Suppressor macrophage treated with lipopolysaccharide for 4 hours (primary cell): ENCODE measurements around the gene PCGF5.
"Not testable (repeated sequence)": the region's sequence is repeated elsewhere in the genome, so short reads cannot be mapped to it uniquely, and the experiment has no call there.

Experiments used
- DNase-seq: peaks from one replicate; pipeline ENCODE4 v3.0.0-alpha.2; 2020

The PCGF5 gene

GRCh38 chr10:91220194-91220953 is at the start of gene PCGF5:
TSS of gene PCGF5 (plus strand) at chr10:91220663. CDS start at chr10:91222872, 2,209 bp downstream.
- DNase-seq: peak; percentile 98

GRCh38 chr10:91171485-91171884 is 49.0 kb upstream of the PCGF5 start:
- no peak for DNase-seq

- no peak for DNase-seq
Observed at GRCh38 chr10:91172348-91172747, 48.1 kb upstream of the PCGF5 start.

GRCh38 chr10:91185239-91185875 is 35.1 kb upstream of the PCGF5 start:
- DNase-seq: no peak

- no peak for DNase-seq
Observed at GRCh38 chr10:91187156-91187555, 33.3 kb upstream of the PCGF5 start.

GRCh38 chr10:91188010-91188409 is 32.5 kb upstream of the PCGF5 start:
- DNase-seq: not testable (repeated sequence)

- no peak for DNase-seq
Observed at GRCh38 chr10:91188889-91189288, 31.6 kb upstream of the PCGF5 start.

- DNase-seq: no peak
Observed at GRCh38 chr10:91190388-91190870, 30.0 kb upstream of the PCGF5 start.

GRCh38 chr10:91190876-91191583 is 29.4 kb upstream of the PCGF5 start:
- peak; percentile 46 for DNase-seq

DNA sequence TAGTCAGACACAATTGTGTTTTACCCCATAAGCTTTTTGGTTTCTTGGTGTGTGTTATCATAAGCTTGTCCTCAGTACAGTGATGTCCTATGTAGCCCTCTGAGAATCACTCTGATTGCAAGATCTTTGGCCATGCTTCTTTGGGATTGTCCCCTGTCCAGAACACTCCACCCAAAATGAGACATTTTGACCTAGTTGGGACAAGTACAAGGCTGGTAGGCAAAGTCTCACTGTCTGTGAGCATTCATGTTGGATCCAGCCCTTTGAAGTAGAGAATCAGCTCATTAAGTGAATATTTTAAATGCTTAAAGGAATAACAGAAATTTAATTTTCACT is 28.9 kb upstream of the PCGF5 start:
- DNase-seq: no peak

DNA sequence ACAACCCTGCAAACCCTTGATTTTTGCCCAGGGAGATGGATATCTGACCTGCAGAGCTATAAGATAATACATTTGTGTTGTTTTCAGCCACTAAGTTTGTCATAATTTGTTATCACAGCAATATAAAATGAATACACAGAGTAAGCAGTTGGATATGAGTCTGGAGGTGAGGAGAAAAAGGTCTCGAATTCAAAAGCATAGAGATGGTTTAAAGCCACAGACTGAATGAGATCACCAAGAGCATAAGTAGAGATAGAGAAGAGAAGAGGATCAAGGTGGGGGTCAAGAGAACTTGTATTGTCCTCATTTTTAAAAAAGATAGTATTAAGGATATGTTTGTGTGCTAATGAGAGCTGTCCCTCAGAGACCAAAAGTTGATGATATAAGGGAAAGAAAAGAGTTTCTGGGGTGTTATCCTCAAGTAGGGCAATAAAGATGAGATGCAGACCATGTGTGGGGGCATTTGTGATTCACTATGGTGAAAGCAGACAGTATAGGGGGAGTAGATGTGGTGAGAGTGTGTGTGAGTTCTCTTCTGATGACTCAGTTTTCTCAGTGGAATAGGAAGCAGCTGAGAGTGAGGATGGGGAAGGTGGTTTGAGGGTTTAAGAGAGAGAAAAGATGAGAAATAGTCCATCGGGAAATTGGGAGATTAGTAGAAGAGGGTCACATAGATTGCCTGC is 25.8 kb upstream of the PCGF5 start:
- no peak for DNase-seq

GRCh38 chr10:91196268-91197048 is 24.0 kb upstream of the PCGF5 start:
- no peak for DNase-seq

DNA sequence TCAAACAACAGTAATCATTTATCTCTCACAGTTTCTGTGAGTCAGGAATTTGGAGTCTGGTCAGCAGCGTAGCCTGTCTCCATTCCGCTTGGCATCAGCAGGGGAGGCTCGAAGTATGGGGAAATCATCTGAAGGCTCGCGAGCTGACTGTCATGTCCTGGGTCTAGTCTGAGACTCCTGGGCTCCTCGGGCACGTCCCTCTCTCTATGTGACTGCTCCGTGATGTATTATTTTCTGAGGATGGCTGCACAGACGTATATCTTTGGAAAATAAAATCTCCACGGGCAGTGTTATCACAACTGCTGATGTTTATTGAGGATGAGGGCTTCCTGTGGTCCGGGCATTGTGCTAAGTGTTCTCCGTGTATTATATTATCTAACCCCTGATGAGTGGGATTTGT is 23.3 kb upstream of the PCGF5 start:
- DNase-seq: no peak

DNA sequence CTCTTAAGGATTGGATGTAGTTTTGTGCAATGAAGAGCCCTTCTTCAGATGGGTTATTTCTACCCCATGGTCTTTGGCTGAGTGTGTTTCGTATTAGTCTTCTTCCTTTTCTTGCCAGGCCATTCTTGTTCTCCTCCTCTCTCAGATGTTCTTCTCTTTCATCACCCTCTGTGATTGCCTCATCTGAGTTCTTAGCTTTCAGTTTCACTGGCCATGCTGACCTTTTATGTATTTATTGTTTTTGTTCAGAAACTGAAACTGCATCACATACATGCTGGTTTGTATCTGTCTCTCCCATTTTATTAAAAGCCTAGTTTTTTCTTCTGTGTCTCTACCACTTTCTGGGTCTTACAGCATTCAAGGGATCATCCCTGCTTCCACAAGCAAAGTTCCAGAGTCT is 21.7 kb upstream of the PCGF5 start:
- DNase-seq: peak; percentile 91

DNA sequence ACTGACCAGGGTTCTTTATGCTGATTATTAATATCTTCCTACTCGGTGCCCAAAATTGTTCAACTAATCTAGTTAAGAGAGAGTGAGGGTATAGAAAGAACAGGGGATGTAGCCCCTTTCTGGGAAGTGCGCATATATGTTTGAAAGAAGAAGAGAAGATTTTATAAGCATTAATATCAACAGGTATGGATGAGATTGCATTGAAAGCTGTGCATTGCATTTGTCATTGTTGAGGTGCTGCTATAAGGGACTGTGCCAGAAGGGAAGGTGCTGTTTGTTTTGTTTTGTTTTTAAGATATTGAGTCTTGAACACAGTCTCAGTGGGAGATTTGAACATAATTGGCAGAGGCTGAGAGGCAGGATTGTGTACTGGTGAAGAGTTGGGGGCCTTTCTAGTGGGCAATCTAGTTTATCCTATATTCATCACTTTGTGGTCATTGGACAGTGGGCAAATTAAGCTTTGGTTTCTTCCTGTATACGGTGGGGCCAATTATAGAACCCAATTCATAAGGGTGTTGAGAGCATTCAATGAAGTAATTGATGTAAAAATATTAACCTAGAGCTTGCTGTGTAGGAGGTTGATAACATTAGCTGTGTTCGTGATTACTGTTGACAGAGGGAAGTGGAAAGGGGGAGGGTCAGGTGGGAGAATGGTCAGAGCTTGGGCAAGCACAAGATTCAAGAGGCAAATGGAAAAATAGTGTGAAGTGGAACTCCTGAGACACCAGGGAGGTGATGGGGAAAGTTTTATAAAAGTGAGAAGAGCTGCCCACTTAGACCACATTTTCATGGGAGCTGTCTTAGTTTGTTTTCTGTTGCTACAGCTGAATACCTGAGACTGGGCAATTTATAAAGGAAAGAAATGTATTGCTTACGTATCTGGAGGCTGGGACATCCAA is 19.9 kb upstream of the PCGF5 start:
- no peak for DNase-seq

DNA sequence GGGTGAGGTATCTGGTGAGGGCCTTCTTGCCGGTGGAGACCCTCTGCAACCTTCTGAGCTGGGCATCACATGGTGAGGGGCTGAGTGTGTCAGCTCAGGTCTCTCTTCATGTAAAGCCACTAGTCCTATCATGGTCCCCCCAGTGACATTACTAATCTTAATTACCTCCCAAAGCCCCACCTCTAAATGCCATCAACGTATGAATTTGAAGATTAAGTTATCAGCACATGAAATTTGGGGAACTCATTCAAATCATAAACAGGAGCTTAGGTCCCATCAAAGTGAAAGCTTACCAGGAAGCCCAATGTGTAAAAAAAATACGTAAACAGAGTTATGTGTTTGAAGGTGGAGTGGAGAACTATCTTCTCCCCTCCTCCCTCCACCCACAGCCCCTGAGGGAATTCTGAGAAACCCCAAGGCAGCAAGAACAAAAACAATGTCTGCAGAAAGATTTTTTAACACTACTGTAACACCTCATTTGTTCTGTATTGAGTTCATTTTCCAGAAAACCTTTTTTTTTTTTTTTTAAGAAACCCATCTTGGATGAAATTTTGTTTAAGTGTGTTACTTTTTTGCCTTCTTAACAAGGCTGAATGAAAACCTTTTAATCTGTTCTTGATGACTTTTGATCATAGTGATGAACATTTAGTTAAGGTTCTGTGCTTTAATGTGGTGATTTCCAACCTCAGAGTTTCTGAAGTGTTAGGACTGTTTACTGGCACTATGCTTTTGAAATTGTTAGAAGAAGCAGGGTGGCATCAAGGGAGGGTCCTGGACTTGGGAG is 19.1 kb upstream of the PCGF5 start:
- no peak for DNase-seq

DNA sequence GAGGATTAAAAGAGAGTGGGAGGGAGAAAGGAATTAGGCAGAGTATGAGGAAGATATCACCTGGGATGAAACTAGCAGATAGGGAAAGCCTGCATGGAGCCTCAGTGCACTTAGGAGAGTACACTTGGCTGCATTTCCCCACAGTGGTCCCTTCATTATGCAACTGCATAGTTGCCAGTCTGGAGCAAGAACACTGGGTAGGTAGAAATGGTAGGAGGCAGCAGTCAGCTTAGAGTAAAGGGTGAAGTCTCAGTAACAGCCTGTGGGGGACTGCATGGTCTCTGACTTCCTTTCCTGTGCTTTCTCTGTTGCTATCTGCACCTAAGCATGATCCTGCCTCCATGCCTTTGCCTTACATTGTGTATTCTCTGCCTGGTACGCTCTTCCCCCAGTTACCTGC is 14.0 kb upstream of the PCGF5 start:
- no peak for DNase-seq

GRCh38 chr10:91206837-91207474 is 13.5 kb upstream of the PCGF5 start:
- DNase-seq: no peak

DNA sequence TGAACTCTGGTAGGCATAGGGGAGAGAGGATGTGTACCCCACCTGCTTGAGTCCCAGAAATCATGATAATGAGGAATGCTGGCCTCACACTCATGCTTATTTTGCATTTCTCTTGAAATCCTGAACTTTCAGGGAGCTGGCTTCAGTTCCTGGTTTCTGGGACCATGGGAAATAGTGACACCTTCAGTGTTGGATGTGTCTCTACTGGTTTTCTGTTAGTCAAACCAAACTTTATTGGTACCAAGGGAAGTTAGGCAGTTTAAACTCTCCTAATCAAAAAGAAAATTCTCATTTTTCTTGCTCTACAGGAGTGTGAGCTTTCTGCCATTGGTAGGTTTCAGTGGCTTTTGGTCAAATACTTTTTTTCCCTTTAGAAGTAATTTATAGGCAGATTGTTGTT is 11.8 kb upstream of the PCGF5 start:
- no peak for DNase-seq

- no peak for DNase-seq
Observed at GRCh38 chr10:91210014-91210413, 10.4 kb upstream of the PCGF5 start.
